GM19035 (cell line): ENCODE measurements around the gene DYNLRB1.
"Not testable (repeated sequence)": the region's sequence is repeated elsewhere in the genome, so short reads cannot be mapped to it uniquely, and the experiment has no call there.

Experiments
- ATAC-seq: cut with Tn5 transposase; IDR thresholded peaks from one replicate; pipeline ENCODE4 v1.9.1; 2021; ENCODE audit not compliant: unreplicated experiment

Gene DYNLRB1

GRCh38 chr20:34511891-34512265 lies 4.3 kb upstream of the DYNLRB1 start:
- ATAC-seq = no peak

GRCh38 chr20:34512266-34512954 lies 3.8 kb upstream of the DYNLRB1 start:
- ATAC-seq = no peak

- no peak for ATAC-seq
Observed at GRCh38 chr20:34512955-34513419, 3.2 kb upstream of the DYNLRB1 start.

GRCh38 chr20:34514034-34514433 lies 2.2 kb upstream of the DYNLRB1 start:
- not testable (repeated sequence) for ATAC-seq

GRCh38 chr20:34514897-34515483 lies 1.2 kb upstream of the DYNLRB1 start:
- ATAC-seq = no peak

- ATAC-seq = peak; percentile 53
Observed at GRCh38 chr20:34515484-34516246, 557 bp upstream of the DYNLRB1 start.

- ATAC-seq = no peak
Observed at GRCh38 chr20:34517114-34517505, 888 bp downstream of the DYNLRB1 start.

GRCh38 chr20:34518863-34519262 lies 2.6 kb downstream of the DYNLRB1 start:
- ATAC-seq = not testable (repeated sequence)

GRCh38 chr20:34519841-34520240 lies 3.6 kb downstream of the DYNLRB1 start:
- not testable (repeated sequence) for ATAC-seq

GRCh38 chr20:34522969-34523871 lies 7.0 kb downstream of the DYNLRB1 start:
- ATAC-seq = no peak

GRCh38 chr20:34524426-34524825 lies 8.2 kb downstream of the DYNLRB1 start:
- ATAC-seq = no peak

- no peak for ATAC-seq
Observed at GRCh38 chr20:34525342-34525708, 9.1 kb downstream of the DYNLRB1 start.

- no peak for ATAC-seq
Observed at GRCh38 chr20:34525709-34526416, 9.6 kb downstream of the DYNLRB1 start.

GRCh38 chr20:34526466-34526865 lies 10.2 kb downstream of the DYNLRB1 start:
- ATAC-seq = no peak

- ATAC-seq = no peak
Observed at GRCh38 chr20:34527016-34527415, 10.8 kb downstream of the DYNLRB1 start.

- no peak for ATAC-seq
Observed at GRCh38 chr20:34528921-34529297, 12.7 kb downstream of the DYNLRB1 start.

- ATAC-seq = no peak
Observed at GRCh38 chr20:34529742-34530141, 13.5 kb downstream of the DYNLRB1 start.

GRCh38 chr20:34530342-34530741 lies 14.1 kb downstream of the DYNLRB1 start:
- ATAC-seq = no peak

- no peak for ATAC-seq
Observed at GRCh38 chr20:34531608-34532265, 15.5 kb downstream of the DYNLRB1 start.

- ATAC-seq = no peak
Observed at GRCh38 chr20:34532320-34532719, 16.1 kb downstream of the DYNLRB1 start.
